Neural cell (in vitro differentiated cells): ENCODE results near the gene TUBA1A.

Source experiments
- EP300 ChIP-seq: fragments of 450-650 bp; conservative IDR thresholded peaks from 2 replicates; pipeline ENCODE4 v1.6.1; 2014; ENCODE audit warnings: antibody characterized with exemption, mild to moderate bottlenecking, moderate library complexity; ENCODE audit not compliant: poor library complexity, severe bottlenecking
- EZH2 ChIP-seq: fragments of 200-600, 300-800 bp; shearing (Covaris generic), sonication (generic); IDR thresholded peaks from 2 replicates; pipeline ENCODE4 v1.6.1; 2014; ENCODE audit warnings: antibody characterized with exemption, low read length, borderline replicate concordance, mild to moderate bottlenecking; ENCODE audit not compliant: insufficient read depth, poor library complexity, severe bottlenecking
- MXI1 ChIP-seq: fragments of 450-650 bp; conservative IDR thresholded peaks from 2 replicates; pipeline ENCODE4 v1.6.1; 2014; ENCODE audit warnings: antibody characterized with exemption, mild to moderate bottlenecking; ENCODE audit not compliant: poor library complexity, severe bottlenecking
- POLR2AphosphoS5 ChIP-seq: IDR thresholded peaks from 2 replicates; pipeline ENCODE4 v1.6.1; 2012
- SMC3 ChIP-seq: fragments of 450-650 bp; conservative IDR thresholded peaks from 2 replicates; pipeline ENCODE4 v1.6.1; 2014; ENCODE audit warnings: antibody characterized with exemption, mild to moderate bottlenecking, moderate library complexity; ENCODE audit not compliant: poor library complexity
- TAF1 ChIP-seq: IDR thresholded peaks from 2 replicates; pipeline ENCODE4 v1.6.1; 2012; ENCODE audit warnings: low read depth
- TF ChIP-seq, protein P1 (sequence below): fragments of 450-650 bp; IDR thresholded peaks from 2 replicates; pipeline ENCODE4 v1.5.1; 2014; ENCODE audit warnings: antibody characterized with exemption, mild to moderate bottlenecking, moderate library complexity; ENCODE audit not compliant: poor library complexity, severe bottlenecking

DNA sequence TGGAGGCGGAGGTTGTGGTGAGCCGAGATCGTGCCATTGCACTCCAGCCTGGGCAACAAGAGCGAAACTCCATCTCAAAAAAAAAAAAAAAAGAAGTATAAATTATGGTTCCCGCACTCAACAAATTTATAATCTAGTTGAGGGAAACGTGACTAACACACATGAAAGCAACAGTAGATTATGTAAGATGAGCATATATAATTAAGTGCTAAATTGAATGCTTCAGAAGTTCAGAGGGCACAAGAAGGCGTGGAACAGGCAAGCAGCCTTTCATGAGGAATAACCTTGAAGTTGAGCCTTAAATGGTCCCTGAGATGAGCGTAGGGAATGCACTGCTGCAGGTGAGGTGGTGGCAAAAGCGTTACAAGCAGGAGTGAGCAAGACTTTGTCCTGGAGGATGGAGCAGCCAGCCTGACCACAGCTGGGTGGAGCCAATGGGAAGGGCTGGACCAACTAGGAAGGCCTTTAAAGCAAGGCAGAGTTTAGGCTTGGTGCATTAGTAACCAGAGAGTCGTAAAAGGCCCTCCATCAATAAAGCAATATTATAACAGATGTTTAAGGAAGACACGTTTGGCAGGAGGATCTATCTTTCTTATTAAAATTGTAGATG is 30.6 kb upstream of the TUBA1A start:
- no peak for TF ChIP-seq MXI1
- TF ChIP-seq, protein P1, sequence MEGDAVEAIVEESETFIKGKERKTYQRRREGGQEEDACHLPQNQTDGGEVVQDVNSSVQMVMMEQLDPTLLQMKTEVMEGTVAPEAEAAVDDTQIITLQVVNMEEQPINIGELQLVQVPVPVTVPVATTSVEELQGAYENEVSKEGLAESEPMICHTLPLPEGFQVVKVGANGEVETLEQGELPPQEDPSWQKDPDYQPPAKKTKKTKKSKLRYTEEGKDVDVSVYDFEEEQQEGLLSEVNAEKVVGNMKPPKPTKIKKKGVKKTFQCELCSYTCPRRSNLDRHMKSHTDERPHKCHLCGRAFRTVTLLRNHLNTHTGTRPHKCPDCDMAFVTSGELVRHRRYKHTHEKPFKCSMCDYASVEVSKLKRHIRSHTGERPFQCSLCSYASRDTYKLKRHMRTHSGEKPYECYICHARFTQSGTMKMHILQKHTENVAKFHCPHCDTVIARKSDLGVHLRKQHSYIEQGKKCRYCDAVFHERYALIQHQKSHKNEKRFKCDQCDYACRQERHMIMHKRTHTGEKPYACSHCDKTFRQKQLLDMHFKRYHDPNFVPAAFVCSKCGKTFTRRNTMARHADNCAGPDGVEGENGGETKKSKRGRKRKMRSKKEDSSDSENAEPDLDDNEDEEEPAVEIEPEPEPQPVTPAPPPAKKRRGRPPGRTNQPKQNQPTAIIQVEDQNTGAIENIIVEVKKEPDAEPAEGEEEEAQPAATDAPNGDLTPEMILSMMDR: no peak
- no peak for TF ChIP-seq EP300
- TF ChIP-seq EZH2: no peak
- no peak for TF ChIP-seq POLR2AphosphoS5
- TF ChIP-seq TAF1: no peak
- no peak for TF ChIP-seq SMC3
